Effector CD8-positive, alpha-beta T cell (primary cell): ENCODE measurements around the gene ANO6.
"Not testable (repeated sequence)": the region's sequence is repeated elsewhere in the genome, so short reads cannot be mapped to it uniquely, and the experiment has no call there.

Source experiments
- DNase-seq: peaks from one replicate; lab custom pipeline; 2025; lab: John Stamatoyannopoulos, UW

The ANO6 gene

DNA sequence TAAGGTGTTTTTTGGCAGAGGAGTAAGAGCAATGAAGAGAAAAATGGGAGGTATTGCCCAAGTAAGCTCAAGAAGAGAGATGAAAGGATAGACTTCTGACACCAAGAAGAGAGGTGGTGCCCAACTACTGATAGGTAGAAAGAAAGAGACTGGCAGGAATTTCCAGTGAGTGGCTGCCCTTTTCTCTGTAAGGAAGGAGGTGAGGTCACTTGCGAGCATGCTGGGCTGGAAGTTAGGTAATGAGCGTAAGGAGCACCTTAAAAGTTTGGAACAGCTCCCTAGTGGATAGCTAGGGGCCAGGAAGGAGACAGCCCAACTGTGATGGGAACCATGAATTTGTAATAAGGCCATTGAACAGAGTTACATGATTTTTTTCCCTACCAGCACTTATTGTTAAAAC lies 127.0 kb downstream of the ANO6 start:
- no peak for DNase-seq

DNA sequence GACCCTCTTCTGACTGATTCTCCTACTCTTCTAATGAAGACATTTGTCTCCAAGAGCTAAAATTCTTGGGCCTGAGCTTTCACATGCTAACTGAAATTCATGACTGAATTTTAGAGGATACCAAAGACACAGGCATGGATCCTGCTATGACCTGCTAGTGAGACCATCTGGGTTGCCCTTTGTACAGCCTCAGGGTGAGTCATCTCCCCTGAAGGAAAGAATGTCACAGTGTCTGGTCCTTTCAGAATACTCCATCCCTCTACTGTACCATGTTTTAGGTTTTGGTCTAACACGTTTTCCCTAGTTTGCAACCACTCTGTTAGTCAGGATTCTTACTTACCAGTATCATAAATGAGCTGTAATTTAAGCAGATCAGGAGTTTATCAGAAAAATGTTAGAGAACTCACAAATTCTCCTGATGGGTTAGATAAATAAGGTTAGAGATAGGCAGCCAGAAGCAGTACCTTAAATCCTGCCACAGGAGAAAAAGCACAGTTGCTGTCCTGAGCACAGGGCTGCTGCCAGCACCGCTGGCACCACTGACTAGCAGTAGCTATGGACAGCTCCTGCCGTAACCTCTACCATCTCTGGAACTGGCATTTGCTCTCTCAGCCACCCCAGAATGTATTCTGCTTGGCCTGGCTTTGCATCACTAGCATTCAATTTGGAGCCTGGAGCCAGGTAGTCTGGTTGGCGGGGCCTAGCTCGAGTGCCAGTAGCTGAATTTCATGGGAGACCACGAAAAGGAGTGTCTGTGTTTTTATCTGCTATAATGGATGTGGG lies 127.6 kb downstream of the ANO6 start:
- DNase-seq, result no peak

- no peak for DNase-seq
Observed at GRCh38 chr12:45348311-45348710, 132.4 kb downstream of the ANO6 start.

GRCh38 chr12:45348986-45349385 lies 133.1 kb downstream of the ANO6 start:
- no peak for DNase-seq

DNA sequence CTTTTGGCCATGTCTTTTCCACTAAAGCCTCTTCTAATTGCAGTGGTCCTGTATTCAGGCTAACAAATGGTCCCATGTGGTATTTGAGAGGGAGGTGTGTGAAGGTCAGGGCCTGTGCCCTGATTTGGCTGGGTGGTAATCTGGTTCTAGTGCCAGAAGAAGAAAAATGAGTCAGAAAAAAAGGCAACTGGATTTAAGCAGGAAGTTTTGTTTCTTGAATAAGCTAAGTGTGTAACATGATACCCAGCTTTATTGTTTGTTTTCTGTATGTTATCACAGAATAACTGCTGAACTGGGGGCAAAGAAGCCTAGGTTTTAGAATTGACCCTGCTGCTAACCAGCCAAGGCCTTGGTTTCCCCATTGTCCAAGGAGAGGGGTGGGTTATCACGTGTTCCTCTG lies 134.0 kb downstream of the ANO6 start:
- DNase-seq, result no peak

DNA sequence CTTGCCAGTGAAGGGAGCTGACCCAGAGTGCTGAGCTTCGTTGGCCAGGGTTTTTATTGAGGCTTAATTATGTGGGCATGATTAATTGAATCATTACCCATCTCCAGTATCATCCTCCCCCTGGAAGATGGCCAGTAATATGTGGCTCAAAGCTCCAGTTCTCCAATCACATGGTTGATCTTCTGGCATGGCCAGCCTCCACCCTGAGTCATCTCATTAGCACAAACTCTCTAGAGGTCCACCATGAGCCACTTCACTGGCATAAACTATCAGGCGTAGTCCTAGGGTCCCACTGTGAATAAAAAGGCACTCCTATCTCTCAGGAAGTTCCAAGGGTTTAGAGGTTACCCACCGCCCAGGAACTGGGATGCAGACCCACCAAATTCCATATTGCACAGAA lies 135.0 kb downstream of the ANO6 start:
- DNase-seq, result no peak

DNA sequence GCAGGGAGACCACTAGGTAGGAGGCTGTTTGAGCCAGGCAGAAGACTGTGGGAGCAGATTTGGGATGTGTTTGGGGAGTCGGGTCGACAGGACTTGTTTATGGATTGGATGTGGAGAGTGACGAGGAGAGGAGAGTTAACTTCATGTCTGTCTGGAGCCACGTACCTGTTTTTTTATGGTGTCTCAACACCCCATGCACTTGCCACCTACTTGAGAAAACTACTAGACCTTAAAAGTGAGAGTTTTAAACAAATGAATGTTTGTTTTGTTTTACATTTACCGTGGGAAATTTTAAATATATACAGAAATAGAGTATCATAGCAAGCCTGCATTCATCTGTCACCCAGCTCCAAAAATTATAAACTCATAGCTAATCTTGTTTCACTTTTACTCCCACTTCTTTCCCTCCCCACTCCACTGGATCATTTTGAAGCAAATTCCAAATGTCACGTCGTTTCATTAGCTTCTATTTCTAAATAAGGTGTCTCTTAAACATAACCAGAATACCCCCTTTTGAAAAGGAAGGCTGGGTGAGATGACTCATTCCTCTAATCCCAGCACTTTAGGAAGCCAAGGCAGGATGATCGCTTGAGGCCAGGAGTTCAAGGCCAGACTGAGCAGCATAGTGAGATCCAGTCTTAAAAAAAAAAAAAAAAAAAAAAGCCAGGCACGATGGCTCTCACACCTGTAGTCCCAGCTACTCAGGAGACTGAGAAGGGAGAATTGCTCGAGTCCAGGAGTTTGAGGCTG lies 136.2 kb downstream of the ANO6 start:
- no peak for DNase-seq

DNA sequence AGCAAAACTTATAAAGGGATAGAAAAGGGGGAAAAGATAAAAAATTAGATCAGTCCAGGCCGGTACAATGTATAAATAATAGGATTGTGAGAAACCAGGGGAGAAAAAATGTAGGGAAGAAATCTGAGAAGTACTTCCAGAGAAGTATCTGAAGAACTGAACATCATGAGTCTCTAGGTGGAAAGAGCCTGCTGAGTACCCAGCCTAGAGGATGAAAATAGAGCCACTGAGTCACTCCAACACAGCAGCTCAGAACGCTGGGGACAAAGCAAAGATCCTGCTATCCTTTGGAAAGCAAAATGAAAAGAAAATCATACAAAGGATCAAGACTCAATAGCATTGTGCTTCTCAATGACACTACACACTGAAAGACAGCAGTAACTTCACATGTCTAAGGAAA lies 138.0 kb downstream of the ANO6 start:
- no peak for DNase-seq

- DNase-seq, result no peak
Observed at GRCh38 chr12:45354399-45354798, 138.5 kb downstream of the ANO6 start.

DNA sequence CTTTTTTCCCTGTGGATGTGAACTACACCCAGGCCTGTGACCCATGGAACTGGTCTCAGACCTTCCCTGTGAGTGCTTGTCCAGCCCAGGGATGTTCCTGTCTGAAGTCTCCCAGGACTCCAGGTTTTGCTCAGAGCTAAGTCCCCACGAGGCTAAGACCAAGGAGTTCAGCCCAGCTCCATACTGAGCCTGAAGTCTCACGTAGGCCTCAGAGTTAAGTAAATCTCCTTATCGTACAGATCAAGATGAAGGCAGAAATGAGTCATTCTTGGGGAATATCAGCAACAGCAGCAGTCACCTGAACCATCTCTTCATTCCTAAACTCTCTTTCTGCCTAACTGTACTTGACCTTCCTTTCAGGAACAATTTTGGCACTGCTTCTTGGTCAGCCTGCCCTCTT lies 139.8 kb downstream of the ANO6 start:
- no peak for DNase-seq

- DNase-seq, result no peak
Observed at GRCh38 chr12:45356822-45357538, 141.1 kb downstream of the ANO6 start.

DNA sequence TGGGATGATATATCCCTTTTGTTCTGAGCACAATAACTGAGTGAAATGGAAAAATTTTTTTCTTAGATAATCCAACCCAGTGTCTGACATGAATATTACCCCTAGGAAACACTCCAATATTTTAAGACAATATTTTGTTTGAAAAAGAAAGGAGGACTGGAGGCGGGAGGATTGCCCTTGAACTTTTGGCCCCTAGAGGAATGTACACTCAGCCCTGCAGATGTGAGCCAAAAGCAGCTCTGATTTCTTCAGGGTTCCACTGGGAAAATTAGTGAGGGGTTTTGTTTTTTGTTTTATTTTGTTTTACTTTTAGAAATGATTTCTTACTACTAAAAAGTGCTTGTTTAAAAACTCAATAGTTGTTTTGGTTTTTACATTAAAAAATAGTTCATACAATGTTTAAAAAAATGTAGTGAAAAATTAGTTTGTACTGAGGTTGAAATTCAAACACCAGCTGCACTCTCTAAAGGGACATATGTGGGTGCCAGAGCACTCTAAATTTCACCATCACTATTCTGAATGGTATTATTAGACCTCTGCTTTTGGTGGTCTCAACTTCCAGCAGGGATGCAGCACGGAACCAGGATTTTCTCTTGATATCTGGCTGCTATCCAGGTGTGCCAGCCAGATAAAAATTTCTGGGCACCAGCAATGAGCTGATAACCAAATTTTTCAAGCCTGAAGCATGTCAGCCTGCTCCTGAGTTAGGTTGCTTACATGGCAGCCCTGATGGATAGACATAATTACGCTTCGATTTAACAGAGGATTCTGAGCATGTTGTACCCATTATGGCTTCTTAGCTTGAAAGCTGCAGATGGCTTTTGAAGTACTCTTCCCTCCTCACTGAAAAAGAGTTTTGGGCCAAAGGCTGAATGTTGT lies 141.9 kb downstream of the ANO6 start:
- DNase-seq, result no peak

DNA sequence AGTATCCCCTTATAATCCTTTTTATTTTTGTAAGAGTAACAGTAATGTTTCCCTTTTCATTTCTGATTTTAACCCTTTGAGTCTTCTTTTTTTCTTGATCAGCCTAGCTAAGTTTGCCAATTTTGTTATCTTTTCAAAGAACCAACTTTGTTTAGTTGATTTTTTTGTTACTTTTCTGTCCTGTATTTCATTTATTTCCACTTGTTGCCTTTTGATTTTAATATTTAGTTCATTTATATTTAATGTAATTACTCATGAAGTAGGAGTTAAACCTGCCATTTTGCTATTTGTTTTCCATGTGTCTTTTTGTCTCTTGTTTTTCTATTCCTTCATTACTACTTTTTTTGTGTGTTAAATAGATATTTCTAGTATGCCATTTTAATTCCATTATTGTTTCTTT lies 146.4 kb downstream of the ANO6 start:
- no peak for DNase-seq

GRCh38 chr12:45363903-45364302 lies 148.0 kb downstream of the ANO6 start:
- DNase-seq, result no peak

DNA sequence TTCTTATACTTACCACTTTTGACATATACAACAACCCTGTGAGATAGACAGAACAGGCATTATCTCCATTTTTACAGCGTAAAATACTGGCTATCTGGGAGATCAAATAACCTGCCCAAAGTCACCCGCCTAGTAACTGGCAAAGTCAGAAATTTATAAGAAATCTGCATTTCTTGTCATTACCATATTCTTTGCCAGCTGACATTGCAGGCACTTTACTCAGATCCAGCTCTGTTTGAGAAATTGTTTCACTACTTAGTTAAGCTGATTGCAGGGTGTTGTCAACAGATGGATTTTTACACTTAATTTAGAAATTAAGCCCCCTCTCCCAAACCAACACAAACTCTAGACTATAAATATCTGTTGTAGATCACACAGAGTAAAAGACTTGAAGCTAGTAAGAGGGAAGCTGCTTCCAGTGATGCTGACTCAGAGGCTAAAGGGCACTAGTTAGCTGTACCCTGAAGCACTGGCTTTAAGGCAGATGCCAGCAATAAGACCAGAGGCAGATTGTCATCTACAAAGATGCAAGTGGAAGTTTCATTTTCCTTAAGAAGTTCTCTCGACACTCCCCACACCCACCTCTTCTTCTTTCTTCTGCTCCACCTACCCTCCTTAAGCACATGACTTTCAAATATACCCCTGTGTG lies 153.1 kb downstream of the ANO6 start:
- no peak for DNase-seq

GRCh38 chr12:45377815-45378214 lies 161.9 kb downstream of the ANO6 start:
- no peak for DNase-seq

DNA sequence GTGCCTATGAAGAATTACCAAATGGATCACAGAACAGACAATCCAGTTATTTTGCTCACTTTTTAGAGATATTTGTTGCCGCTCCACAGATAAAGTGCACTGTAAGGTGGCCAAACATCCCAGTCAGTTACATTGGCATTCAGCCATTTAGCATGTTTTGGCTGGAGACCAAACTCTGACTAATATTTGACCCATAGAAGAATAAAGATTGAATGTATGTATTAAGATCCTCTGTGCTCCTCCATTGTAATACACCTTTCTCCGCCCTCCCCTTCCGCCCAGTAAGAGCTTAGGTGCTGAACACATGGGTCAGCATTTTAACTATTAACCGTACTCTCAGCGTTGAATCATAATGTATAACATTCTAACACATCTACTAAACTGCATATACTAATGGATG lies 163.4 kb downstream of the ANO6 start:
- no peak for DNase-seq

DNA sequence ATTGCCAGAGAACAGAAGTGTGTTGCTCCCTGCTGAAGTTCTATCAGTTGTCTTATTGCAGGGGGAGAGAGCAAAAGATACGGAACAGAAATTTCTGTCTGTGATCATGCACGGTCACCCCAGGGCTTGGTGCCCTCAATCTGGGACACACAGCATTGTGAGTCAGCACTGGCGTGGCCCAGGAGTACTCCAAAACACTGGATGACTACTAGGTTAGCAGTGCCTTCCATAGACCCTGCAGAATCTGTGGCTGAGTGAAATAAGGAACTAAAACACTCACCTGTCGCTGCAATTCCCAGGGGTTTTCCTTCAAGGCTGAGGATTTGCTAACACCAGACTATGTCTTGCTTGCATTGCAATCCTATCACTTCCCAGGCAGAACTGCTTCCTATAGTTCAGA lies 165.5 kb downstream of the ANO6 start:
- DNase-seq, result no peak

DNA sequence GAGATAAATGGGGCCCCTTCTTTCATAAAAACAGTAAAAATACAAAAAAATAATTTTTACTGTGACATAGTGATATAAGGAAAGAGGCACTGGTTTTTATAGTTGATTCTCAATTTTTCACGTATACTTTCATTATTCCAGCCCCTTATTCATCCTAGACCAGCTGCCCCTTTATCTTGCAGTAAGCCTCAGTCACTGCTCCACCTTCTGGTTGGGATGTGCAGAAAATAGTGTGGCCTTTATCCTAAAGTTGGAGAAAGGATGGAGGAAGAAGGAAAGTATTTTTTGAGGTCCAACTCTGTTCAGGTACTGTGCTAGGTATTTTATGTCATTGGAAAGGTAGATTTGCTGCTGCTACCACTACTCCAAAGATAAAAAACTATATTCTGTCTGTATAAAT lies 172.7 kb downstream of the ANO6 start:
- no peak for DNase-seq

GRCh38 chr12:45389426-45389825 lies 173.5 kb downstream of the ANO6 start:
- no peak for DNase-seq

- DNase-seq, result not testable (repeated sequence)
Observed at GRCh38 chr12:45397499-45397898, 181.6 kb downstream of the ANO6 start.
